NCI-H526 treated with DMSO at 0.1 percent for 48 hours (cell line): ENCODE measurements around the gene ALDH3B1.

Source experiments
- DNase-seq: peaks from one replicate; lab custom pipeline; 2025; lab: John Stamatoyannopoulos, UW

ALDH3B1 gene

GRCh38 chr11:68044145-68044813 lies 34.2 kb downstream of the ALDH3B1 start:
- DNase-seq: no peak

GRCh38 chr11:68044898-68045351 lies 34.8 kb downstream of the ALDH3B1 start:
- DNase-seq: no peak

GRCh38 chr11:68047437-68048290 lies 37.5 kb downstream of the ALDH3B1 start:
- DNase-seq: no peak

GRCh38 chr11:68048681-68049508 lies 38.8 kb downstream of the ALDH3B1 start:
- DNase-seq: no peak

GRCh38 chr11:68049509-68050370 lies 39.6 kb downstream of the ALDH3B1 start:
- no peak for DNase-seq

GRCh38 chr11:68050371-68050841 lies 40.3 kb downstream of the ALDH3B1 start:
- no peak for DNase-seq

GRCh38 chr11:68051191-68052136 lies 41.3 kb downstream of the ALDH3B1 start:
- DNase-seq: no peak

GRCh38 chr11:68052137-68052873 lies 42.2 kb downstream of the ALDH3B1 start:
- DNase-seq: no peak

- DNase-seq: no peak
Observed at GRCh38 chr11:68053117-68053516, 43.0 kb downstream of the ALDH3B1 start.

GRCh38 chr11:68053981-68054812 lies 44.1 kb downstream of the ALDH3B1 start:
- DNase-seq: no peak

GRCh38 chr11:68056317-68057285 lies 46.5 kb downstream of the ALDH3B1 start:
- DNase-seq: no peak

GRCh38 chr11:68057807-68058206 lies 47.7 kb downstream of the ALDH3B1 start:
- no peak for DNase-seq

GRCh38 chr11:68061508-68061907 lies 51.4 kb downstream of the ALDH3B1 start:
- no peak for DNase-seq

- no peak for DNase-seq
Observed at GRCh38 chr11:68064926-68065325, 54.8 kb downstream of the ALDH3B1 start.

GRCh38 chr11:68065841-68066240 lies 55.7 kb downstream of the ALDH3B1 start:
- no peak for DNase-seq

- no peak for DNase-seq
Observed at GRCh38 chr11:68066742-68067141, 56.6 kb downstream of the ALDH3B1 start.

GRCh38 chr11:68067991-68068390 lies 57.9 kb downstream of the ALDH3B1 start:
- no peak for DNase-seq
